ENCODE data around the gene LIPC. TPM values are rescaled to one million over a fixed set of nuclear protein-coding genes. Genes with fewer than 3 reads are reported as not detected.
A peak's percentile ranks its signal among the peaks of the same experiment; 100 is the strongest.

The LIPC gene
- total and polyA plus RNA-seq, 9 of the 15 experiments (the other 6 are each of a cell fraction or from before 2014, with no cell fraction given) = 0.07 to 0.41 (median 0.11) TPM; not detected in 2

GRCh38 chr15:58541410-58542087, 109.8 kb downstream of the LIPC start:
- ChIA-PET POLR2A (interaction anchor here (1.4 kb wide), 1 partner anchor 14 kb away, joined by 4 read pairs; no protein-coding TSS in a partner anchor), CTCF (ENCODE audit: low intra/inter-chr PET ratio) (no interaction called here)
- WGBS (ENCODE audit: insufficient coverage, low coverage, missing lambda C conversion rate) = 71% methylated on average over 17 of the region's 22 CpGs

More at GRCh38 chr15:58541410-58542087, 109.8 kb downstream of the LIPC start:
- FAIRE-seq (no peak), ATAC-seq (no peak), DNase-seq (ENCODE audit: extremely low read depth in 1 of 4, low spot score in 3 of 4) (no peak)
- Histone ChIP-seq H2AFZ (ENCODE audit: low read depth, low read length) (no peak overlapping the region), H3K27ac (ENCODE audit: extremely low read depth, low read depth, low read length) (no peak overlapping the region), H3K4me3 (no peak overlapping the region), H3K27me3 (ENCODE audit: control insufficient read depth in 2 of 2, insufficient read depth in 2 of 2, low read length in 2 of 2) (no peaks in the 10 kb centered on the region), H3K4me2 (ENCODE audit: insufficient read depth, low read length) (no peak overlapping the region), H3K4me1 (replicated peaks in 1 of 2; ENCODE audit: control insufficient read depth in 2 of 2, insufficient read depth in 2 of 2, low read length in 2 of 2) (peaks cover 31 to 33% of the 10 kb centered on the region in 2 experiments), H4K20me1 (replicated peaks; ENCODE audit: control insufficient read depth, insufficient read depth, low read length) (no peaks in the 10 kb centered on the region), H3K9me1 (ENCODE audit: control insufficient read depth, insufficient read depth, low read length) (no peaks in the 10 kb centered on the region), H3K36me3 (ENCODE audit: control insufficient read depth, insufficient read depth, low read length) (no peaks in the 10 kb centered on the region), H3K79me2 (ENCODE audit: control insufficient read depth, insufficient read depth, low read length) (no peaks in the 10 kb centered on the region), H3K9me3 (replicated peaks; ENCODE audit: control insufficient read depth, insufficient read depth, low read depth, low read length) (no peaks in the 10 kb centered on the region), H3K9ac (ENCODE audit: insufficient read depth in 1 of 2, low read depth in 2 of 2, low read length in 2 of 2) (0 out of 4 replicates have a peak overlapping the region, but pooled peaks of 1 of the 2 experiments have one; percentile 37)
- in situ Hi-C loops (cut with MboI) = no loop called here
- TF ChIP-seq SREBF1 (IDR thresholded peaks at IDR 0.05; ENCODE audit: borderline replicate concordance, low read depth, low read length) = no peak
- TF ChIP-seq ZBTB1 (CRISPR knock-in tag; IDR thresholded peaks at IDR 0.05; ENCODE audit: borderline replicate concordance, low read depth) = no peak
- TF ChIP-seq MTA1 (IDR thresholded peaks at IDR 0.05; ENCODE audit: borderline replicate concordance) = no peak
- TF ChIP-seq U2AF1 (optimal IDR thresholded peaks at IDR 0.05; ENCODE audit: low read depth, low read length) = no peak
- TF ChIP-seq ZNF780A (CRISPR knock-in tag; IDR thresholded peaks at IDR 0.05) = no peak
- TF ChIP-seq NFATC3 (IDR thresholded peaks at IDR 0.05) = no peak
- TF ChIP-seq, protein P1, sequence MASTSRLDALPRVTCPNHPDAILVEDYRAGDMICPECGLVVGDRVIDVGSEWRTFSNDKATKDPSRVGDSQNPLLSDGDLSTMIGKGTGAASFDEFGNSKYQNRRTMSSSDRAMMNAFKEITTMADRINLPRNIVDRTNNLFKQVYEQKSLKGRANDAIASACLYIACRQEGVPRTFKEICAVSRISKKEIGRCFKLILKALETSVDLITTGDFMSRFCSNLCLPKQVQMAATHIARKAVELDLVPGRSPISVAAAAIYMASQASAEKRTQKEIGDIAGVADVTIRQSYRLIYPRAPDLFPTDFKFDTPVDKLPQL (IDR thresholded peaks at IDR 0.05; ENCODE audit: extremely low read depth, insufficient read length) = no peak
- BruUV-seq (replicated peaks) = no TSS peak
- intact Hi-C loops (cut with micrococcal nuclease) = no loop called here
